Fibroblast of gingiva (primary cell): ENCODE data around the gene ZNF337.
"Not testable (repeated sequence)": the region's sequence is repeated elsewhere in the genome, so short reads cannot be mapped to it uniquely, and the experiment has no call there.

Experiments used
- DNase-seq: peaks from one replicate; pipeline ENCODE4 v3.0.0-alpha.2; 2011; ENCODE audit warnings: low read depth

Gene ZNF337

GRCh38 chr20:25692499-25692898 lies 4.2 kb downstream of the ZNF337 start:
- DNase-seq: no peak

- DNase-seq: no peak
Observed at GRCh38 chr20:25690427-25690826, 6.2 kb downstream of the ZNF337 start.

- DNase-seq: no peak
Observed at GRCh38 chr20:25686081-25687067, 10.3 kb downstream of the ZNF337 start.

- no peak for DNase-seq
Observed at GRCh38 chr20:25685276-25686080, 11.2 kb downstream of the ZNF337 start.

GRCh38 chr20:25683826-25684225 lies 12.8 kb downstream of the ZNF337 start:
- DNase-seq: not testable (repeated sequence)

GRCh38 chr20:25683050-25683449 lies 13.6 kb downstream of the ZNF337 start:
- DNase-seq: no peak

GRCh38 chr20:25676164-25676809 lies 20.4 kb downstream of the ZNF337 start:
- DNase-seq: peak; percentile 57

GRCh38 chr20:25675161-25675560 lies 21.5 kb downstream of the ZNF337 start:
- DNase-seq: peak; percentile 24

- DNase-seq: no peak
Observed at GRCh38 chr20:25672659-25673235, 23.9 kb downstream of the ZNF337 start.

- peak; percentile 78 for DNase-seq
Observed at GRCh38 chr20:25669826-25670422, 26.7 kb downstream of the ZNF337 start.

- no peak for DNase-seq
Observed at GRCh38 chr20:25668446-25668845, 28.2 kb downstream of the ZNF337 start.

- DNase-seq: no peak
Observed at GRCh38 chr20:25659999-25660398, 36.7 kb downstream of the ZNF337 start.

GRCh38 chr20:25654487-25654886 lies 42.2 kb downstream of the ZNF337 start:
- no peak for DNase-seq

- DNase-seq: not testable (repeated sequence)
Observed at GRCh38 chr20:25652866-25653265, 43.8 kb downstream of the ZNF337 start.

GRCh38 chr20:25644814-25645213 lies 51.8 kb downstream of the ZNF337 start:
- no peak for DNase-seq

GRCh38 chr20:25643716-25644115 lies 52.9 kb downstream of the ZNF337 start:
- DNase-seq: no peak

- peak; percentile 11 for DNase-seq
Observed at GRCh38 chr20:25637247-25637646, 59.4 kb downstream of the ZNF337 start.

GRCh38 chr20:25632940-25633790 lies 63.5 kb downstream of the ZNF337 start:
- no peak for DNase-seq

GRCh38 chr20:25630615-25631014 lies 66.0 kb downstream of the ZNF337 start:
- DNase-seq: not testable (repeated sequence)

- no peak for DNase-seq
Observed at GRCh38 chr20:25629816-25630499, 66.7 kb downstream of the ZNF337 start.
